Measurements from ENCODE around the gene MAGIX. TPM values are rescaled to one million over a fixed set of nuclear protein-coding genes. Genes with fewer than 3 reads are reported as not detected.

The MAGIX gene
- total and polyA plus RNA-seq, 2 experiments from 2014 or later, result 0.66 to 0.83 TPM

- Histone ChIP-seq H3K79me2 (replicated peaks; ENCODE audit: insufficient read depth) (no peaks in the 10 kb centered on the region), H4K20me1 (replicated peaks; ENCODE audit: insufficient read depth) (no peaks in the 10 kb centered on the region), H3K9me2 (ENCODE audit: insufficient read depth) (no peaks in the 10 kb centered on the region), H3F3A (replicated peaks; ENCODE audit: low read depth) (no peaks in the 10 kb centered on the region), H3K27me3 (ENCODE audit: insufficient read depth) (peaks cover 62% of the 10 kb centered on the region), H3K4me3 (no peak overlapping the region), H3K4me1 (ENCODE audit: insufficient read depth) (no peaks in the 10 kb centered on the region; the same call in 1 of the 2 replicates), H2AFZ (no peak overlapping the region), H3K27ac (ENCODE audit: low read depth) (no peak overlapping the region), H3K4me2 (no peak overlapping the region), H3K36me3 (ENCODE audit: insufficient read depth) (no peaks in the 10 kb centered on the region)
- Mint-ChIP-seq H3K9me3 (no peaks in the 10 kb centered on the region; the same call in 2 of the 3 replicates), H3K27me3 (ENCODE audit: insufficient read depth, low read depth, poor library complexity) (peaks cover 26% of the 10 kb centered on the region), H3K27ac (no peak overlapping the region), H3K36me3 (ENCODE audit: low read depth) (no peaks in the 10 kb centered on the region), H3K4me1 (peaks cover 10% of the 10 kb centered on the region), H3K4me3 (no peak overlapping the region)
- TF ChIP-seq EZH2phosphoT487 (IDR thresholded peaks at IDR 0.05; ENCODE audit: unreplicated experiment) (no peak), EZH2 (IDR thresholded peaks at IDR 0.05; ENCODE audit: low read depth, unreplicated experiment) (no peak), ZNF114 (CRISPR knock-in tag; IDR thresholded peaks at IDR 0.05) (no peak), CREB1 (CRISPR knock-in tag; IDR thresholded peaks at IDR 0.05; ENCODE audit: low read depth) (no peak), STAT1 (IDR thresholded peaks at IDR 0.05; ENCODE audit: unreplicated experiment) (no peak), POLR2AphosphoS5 (IDR thresholded peaks at IDR 0.05; ENCODE audit: low read depth) (no peak), NANOG (IDR thresholded peaks at IDR 0.05; ENCODE audit: borderline replicate concordance) (no peak), JUNB (IDR thresholded peaks at IDR 0.05; ENCODE audit: unreplicated experiment) (no peak)
- TF ChIP-seq, protein P1, sequence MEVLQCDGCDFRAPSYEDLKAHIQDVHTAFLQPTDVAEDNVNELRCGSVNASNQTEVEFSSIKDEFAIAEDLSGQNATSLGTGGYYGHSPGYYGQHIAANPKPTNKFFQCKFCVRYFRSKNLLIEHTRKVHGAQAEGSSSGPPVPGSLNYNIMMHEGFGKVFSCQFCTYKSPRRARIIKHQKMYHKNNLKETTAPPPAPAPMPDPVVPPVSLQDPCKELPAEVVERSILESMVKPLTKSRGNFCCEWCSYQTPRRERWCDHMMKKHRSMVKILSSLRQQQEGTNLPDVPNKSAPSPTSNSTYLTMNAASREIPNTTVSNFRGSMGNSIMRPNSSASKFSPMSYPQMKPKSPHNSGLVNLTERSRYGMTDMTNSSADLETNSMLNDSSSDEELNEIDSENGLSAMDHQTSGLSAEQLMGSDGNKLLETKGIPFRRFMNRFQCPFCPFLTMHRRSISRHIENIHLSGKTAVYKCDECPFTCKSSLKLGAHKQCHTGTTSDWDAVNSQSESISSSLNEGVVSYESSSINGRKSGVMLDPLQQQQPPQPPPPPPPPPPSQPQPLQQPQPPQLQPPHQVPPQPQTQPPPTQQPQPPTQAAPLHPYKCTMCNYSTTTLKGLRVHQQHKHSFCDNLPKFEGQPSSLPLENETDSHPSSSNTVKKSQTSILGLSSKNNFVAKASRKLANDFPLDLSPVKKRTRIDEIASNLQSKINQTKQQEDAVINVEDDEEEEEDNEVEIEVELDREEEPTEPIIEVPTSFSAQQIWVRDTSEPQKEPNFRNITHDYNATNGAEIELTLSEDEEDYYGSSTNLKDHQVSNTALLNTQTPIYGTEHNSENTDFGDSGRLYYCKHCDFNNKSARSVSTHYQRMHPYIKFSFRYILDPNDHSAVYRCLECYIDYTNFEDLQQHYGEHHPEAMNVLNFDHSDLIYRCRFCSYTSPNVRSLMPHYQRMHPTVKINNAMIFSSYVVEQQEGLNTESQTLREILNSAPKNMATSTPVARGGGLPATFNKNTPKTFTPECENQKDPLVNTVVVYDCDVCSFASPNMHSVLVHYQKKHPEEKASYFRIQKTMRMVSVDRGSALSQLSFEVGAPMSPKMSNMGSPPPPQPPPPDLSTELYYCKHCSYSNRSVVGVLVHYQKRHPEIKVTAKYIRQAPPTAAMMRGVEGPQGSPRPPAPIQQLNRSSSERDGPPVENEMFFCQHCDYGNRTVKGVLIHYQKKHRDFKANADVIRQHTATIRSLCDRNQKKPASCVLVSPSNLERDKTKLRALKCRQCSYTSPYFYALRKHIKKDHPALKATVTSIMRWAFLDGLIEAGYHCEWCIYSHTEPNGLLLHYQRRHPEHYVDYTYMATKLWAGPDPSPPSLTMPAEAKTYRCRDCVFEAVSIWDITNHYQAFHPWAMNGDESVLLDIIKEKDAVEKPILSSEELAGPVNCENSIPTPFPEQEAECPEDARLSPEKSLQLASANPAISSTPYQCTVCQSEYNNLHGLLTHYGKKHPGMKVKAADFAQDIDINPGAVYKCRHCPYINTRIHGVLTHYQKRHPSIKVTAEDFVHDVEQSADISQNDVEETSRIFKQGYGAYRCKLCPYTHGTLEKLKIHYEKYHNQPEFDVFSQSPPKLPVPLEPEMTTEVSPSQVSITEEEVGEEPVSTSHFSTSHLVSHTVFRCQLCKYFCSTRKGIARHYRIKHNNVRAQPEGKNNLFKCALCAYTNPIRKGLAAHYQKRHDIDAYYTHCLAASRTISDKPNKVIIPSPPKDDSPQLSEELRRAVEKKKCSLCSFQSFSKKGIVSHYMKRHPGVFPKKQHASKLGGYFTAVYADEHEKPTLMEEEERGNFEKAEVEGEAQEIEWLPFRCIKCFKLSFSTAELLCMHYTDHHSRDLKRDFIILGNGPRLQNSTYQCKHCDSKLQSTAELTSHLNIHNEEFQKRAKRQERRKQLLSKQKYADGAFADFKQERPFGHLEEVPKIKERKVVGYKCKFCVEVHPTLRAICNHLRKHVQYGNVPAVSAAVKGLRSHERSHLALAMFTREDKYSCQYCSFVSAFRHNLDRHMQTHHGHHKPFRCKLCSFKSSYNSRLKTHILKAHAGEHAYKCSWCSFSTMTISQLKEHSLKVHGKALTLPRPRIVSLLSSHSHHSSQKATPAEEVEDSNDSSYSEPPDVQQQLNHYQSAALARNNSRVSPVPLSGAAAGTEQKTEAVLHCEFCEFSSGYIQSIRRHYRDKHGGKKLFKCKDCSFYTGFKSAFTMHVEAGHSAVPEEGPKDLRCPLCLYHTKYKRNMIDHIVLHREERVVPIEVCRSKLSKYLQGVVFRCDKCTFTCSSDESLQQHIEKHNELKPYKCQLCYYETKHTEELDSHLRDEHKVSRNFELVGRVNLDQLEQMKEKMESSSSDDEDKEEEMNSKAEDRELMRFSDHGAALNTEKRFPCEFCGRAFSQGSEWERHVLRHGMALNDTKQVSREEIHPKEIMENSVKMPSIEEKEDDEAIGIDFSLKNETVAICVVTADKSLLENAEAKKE (CRISPR knock-in tag; IDR thresholded peaks at IDR 0.05), result no peak
- TF ChIP-seq, protein P2, sequence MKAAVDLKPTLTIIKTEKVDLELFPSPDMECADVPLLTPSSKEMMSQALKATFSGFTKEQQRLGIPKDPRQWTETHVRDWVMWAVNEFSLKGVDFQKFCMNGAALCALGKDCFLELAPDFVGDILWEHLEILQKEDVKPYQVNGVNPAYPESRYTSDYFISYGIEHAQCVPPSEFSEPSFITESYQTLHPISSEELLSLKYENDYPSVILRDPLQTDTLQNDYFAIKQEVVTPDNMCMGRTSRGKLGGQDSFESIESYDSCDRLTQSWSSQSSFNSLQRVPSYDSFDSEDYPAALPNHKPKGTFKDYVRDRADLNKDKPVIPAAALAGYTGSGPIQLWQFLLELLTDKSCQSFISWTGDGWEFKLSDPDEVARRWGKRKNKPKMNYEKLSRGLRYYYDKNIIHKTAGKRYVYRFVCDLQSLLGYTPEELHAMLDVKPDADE (IDR thresholded peaks at IDR 0.05), result no peak
- DNase-seq (ENCODE audit: low spot score) (no peak), ATAC-seq (no peak)
Measured at GRCh38 chrX:49161632-49162031, 926 bp upstream of the MAGIX start.
